ENCODE results near the gene MICAL3. TPM values are rescaled to one million over a fixed set of nuclear protein-coding genes. Genes with fewer than 3 reads are reported as not detected.

MICAL3 gene
- total RNA-seq, 4 donors from 2014 or later = 15.8 to 45.4 (median 31.6) TPM

DNA sequence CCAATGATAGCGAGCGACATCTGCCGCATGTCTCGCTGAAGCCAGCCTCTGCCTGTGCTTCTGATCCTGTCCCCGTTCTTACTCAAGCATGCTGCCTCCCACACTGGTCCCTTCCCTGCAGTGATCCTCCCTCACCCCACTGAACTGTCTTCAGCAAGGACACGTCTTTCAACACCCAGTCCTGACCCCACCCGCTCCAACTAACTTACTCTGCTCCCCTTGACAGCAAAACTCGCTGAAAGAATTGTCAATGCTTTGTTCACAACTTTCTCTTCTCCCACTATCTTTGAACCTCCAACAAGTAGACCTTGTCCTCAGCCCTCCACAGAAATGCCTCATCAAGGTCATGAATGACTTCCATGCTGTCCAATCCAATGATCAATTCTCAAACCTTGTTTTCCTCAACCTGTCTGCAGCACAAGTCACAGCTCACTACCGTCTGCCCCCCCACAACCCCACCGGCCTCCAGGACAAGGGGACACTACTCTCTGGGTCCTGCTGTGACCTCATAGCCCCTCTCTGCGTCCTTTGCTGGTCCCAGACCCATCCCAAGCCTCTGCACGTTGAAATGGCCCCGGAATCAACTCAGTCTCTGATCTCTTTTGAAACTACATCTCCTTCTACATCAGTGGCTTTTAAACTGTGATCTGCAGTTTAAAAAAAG is 108.0 kb downstream of the MICAL3 start:
- no peak for TF ChIP-seq CTCF (IDR thresholded peaks at IDR 0.05; ENCODE audit: low read depth)

DNA sequence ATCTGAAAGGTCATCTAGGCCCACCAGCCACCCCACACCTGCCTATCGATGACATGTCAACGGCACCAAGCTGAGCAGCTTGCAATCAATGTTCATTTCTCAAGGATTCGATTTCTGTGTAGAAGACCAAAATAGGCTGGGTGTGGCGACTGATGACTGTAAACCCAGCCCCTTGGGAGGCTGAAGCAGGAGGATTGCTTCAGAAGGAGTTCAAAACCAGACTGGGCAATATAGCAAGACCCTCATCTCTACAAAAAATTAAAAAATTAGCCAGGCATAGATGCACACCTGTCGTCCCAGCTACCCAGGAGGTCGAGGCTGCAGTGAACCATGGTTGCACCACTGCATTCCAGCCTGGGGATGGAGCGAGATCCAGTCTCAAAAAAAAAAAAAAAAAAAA is 108.7 kb downstream of the MICAL3 start:
- TF ChIP-seq CTCF (IDR thresholded peaks at IDR 0.05; ENCODE audit: low read depth) = no peak

GRCh38 chr22:17915188-17915587 is 109.2 kb downstream of the MICAL3 start:
- no peak for TF ChIP-seq CTCF (IDR thresholded peaks at IDR 0.05; ENCODE audit: low read depth)

DNA sequence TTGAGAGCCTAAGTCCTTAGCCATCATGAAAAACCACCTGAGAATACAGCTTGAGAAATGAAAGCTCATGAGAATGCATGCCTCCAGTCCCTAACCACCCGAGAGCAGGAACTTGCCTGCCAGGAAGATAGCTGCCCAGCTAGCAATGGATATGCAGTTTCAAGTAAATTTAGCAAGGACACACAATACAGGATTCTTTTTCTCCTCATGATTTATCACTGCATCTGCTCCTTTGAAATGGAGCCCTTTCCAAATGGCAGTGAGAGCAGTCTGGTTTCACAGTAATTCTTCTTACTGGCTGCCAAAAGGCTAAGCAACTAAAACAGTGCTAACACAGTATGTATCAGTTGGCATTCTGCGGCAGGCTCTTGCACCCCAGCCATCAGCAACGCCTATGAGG is 109.9 kb downstream of the MICAL3 start:
- TF ChIP-seq CTCF (IDR thresholded peaks at IDR 0.05; ENCODE audit: low read depth) = no peak

DNA sequence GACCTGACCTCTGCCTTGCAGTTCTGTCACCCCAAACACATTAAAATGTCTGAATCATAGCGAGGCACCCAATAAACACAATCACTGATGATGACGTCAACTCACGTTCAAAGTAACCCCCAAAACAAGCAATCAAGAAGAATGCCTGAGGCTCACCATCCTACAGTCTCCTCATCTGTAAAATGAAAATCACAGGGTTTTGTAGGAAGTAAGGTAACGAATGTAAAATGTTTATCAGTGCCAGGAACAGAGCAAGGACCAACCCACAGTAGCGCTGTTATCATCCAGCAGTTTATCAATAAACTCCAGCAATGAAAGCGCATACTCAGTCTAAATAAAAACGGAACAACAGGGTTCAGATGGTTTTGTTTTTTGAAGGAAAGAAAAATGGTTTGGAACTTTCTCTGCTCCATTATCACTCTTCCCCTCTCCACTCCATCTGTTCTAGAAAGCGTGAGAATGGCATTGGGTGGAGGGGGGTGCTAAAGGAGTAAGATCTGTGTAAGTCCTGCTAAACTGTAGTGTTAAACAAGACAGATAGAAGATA is 110.5 kb downstream of the MICAL3 start:
- no peak for TF ChIP-seq CTCF (IDR thresholded peaks at IDR 0.05; ENCODE audit: low read depth)

- no peak for TF ChIP-seq CTCF (IDR thresholded peaks at IDR 0.05; ENCODE audit: low read depth)
These were observed 111.2 kb downstream of the MICAL3 start for GRCh38 chr22:17912945-17913721.

DNA sequence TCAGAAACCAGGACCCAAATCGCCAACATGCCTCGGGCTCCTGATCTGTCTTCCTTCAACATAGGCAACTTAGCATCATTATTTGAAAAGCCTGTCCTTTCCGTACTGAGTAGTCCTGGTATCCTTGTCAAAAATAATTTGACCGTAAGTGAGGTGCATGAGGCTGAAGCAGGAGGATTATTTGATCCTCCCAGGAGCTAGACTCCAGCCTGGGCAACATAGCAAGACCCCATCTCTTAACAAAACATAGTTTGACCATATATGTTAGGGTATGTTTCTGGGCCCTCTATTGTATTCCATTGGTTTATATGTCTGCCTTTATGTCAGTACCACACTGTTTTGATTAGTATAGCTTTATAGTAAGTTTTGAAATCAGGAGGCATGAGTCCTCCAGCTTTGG is 112.5 kb downstream of the MICAL3 start:
- no peak for TF ChIP-seq CTCF (IDR thresholded peaks at IDR 0.05; ENCODE audit: low read depth)

All from subcutaneous adipose tissue (tissue), 4 donors.